OCI-LY1 (cell line): ENCODE data around the gene RBKS.

ENCODE experiments used
- EZH2 ChIP-seq: fragments of 200-600 bp; sonication (generic), shearing (Covaris generic); IDR thresholded peaks from 2 replicates; pipeline ENCODE4 v1.8.0; 2017; ENCODE audit warnings: borderline replicate concordance, mixed run types, mild to moderate bottlenecking, antibody characterized with exemption, low read length, moderate library complexity, mixed read lengths
- TF ChIP-seq, protein P1 (sequence below): fragments of 200-600 bp; sonication (generic), shearing (Covaris generic); IDR thresholded peaks from 2 replicates; pipeline ENCODE4 v1.5.1; 2017; ENCODE audit warnings: mild to moderate bottlenecking, antibody characterized with exemption, low read length, moderate library complexity, mixed read lengths

DNA sequence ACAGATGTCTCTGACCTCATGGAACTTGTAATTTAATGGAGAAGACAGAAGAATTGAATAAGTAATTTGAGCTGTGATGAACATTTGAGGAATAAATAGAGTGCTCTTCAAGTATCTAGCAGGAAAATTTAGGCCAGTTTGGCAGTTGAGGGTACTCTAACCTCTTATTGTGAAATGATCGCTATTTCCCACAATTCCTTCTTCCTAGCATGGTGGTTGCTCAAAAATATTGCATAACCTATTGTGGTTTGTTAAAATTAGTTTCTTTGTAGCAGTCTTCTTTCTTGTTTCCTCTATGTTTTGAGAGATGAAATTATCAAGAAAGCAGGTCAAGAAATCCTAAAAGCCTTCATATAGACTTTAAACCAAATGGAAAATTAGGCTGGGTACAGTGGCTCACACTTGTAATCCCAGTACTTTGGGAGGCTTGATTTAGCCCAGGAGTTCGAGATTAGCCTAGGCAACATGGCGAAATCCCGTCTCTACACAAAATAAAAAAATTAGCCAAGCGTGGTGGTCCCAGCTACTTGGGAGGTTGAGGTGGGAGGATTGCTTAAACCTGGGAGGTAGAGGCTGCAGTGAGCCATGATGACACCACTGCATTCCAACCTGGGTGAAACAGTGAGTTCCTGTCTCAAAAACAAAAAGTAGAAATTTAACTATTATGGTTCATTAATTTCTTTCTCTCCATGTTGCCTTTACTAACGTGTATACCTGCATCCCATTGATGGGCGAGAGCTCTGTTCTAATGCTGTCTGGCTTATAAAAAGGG is 58.7 kb downstream of the RBKS start:
- TF ChIP-seq, protein P1, sequence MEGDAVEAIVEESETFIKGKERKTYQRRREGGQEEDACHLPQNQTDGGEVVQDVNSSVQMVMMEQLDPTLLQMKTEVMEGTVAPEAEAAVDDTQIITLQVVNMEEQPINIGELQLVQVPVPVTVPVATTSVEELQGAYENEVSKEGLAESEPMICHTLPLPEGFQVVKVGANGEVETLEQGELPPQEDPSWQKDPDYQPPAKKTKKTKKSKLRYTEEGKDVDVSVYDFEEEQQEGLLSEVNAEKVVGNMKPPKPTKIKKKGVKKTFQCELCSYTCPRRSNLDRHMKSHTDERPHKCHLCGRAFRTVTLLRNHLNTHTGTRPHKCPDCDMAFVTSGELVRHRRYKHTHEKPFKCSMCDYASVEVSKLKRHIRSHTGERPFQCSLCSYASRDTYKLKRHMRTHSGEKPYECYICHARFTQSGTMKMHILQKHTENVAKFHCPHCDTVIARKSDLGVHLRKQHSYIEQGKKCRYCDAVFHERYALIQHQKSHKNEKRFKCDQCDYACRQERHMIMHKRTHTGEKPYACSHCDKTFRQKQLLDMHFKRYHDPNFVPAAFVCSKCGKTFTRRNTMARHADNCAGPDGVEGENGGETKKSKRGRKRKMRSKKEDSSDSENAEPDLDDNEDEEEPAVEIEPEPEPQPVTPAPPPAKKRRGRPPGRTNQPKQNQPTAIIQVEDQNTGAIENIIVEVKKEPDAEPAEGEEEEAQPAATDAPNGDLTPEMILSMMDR = no peak
- TF ChIP-seq EZH2 = no peak
